CD4-positive, alpha-beta memory T cell (primary cell): ENCODE data around the gene CRADD. TPM values are rescaled to one million over a fixed set of nuclear protein-coding genes. Genes with fewer than 3 reads are reported as not detected.

Source experiments
- CTCF ChIA-PET: fragments of 350-600 bp; sonication (Branson Sonifier 250); formaldehyde crosslinking; loops from one replicate; lab custom pipeline; 2021; ENCODE audit warnings: inconsistent platforms; ENCODE audit not compliant: partially characterized antibody; lab: Charles Lee
- POLR2A ChIA-PET: fragments of 350-600 bp; sonication (Branson Sonifier 250); formaldehyde crosslinking; loops from one replicate; lab custom pipeline; 2021; ENCODE audit not compliant: partially characterized antibody; lab: Charles Lee
- DNase-seq, 5 donors: peaks; one replicate each; pipeline versions ENCODE4 v3.0.0 to v3.0.0-alpha.2; 2020 to 2022; ENCODE audit warnings: mixed read lengths in 1 of 5
- H3K27ac ChIP-seq: one replicate; pipeline ENCODE4 v1.7.0; 2013; ENCODE audit warnings: low read depth, low read length
- H3K27me3 ChIP-seq: 2 replicates; pipeline ENCODE4 v1.7.0; 2013; ENCODE audit warnings: mild to moderate bottlenecking, low read length, moderate library complexity; ENCODE audit not compliant: insufficient read depth
- H3K36me3 ChIP-seq: 2 replicates; pipeline ENCODE4 v1.7.0; 2013; ENCODE audit warnings: mild to moderate bottlenecking, low read length, moderate library complexity; ENCODE audit not compliant: insufficient read depth
- H3K4me1 ChIP-seq: 2 replicates; pipeline ENCODE4 v1.7.0; 2013; ENCODE audit warnings: mild to moderate bottlenecking, low read length, moderate library complexity; ENCODE audit not compliant: insufficient read depth
- H3K4me3 ChIP-seq, 2 donors: one replicate each; pipeline ENCODE4 v1.7.0; 2013; ENCODE audit warnings: low read length in 2 of 2, mild to moderate bottlenecking in 1 of 2
- H3K9me3 ChIP-seq, 2 donors: one replicate each; pipeline ENCODE4 v1.7.0; 2013; ENCODE audit warnings: low read length in 2 of 2, control low read depth in 1 of 2; ENCODE audit not compliant: control insufficient read depth in 1 of 2
- H3K27ac Mint-ChIP-seq, 7 donors: one replicate each; pipeline ENCODE4 v1.8.0; 2020 to 2021; ENCODE audit warnings: mixed read lengths in 7 of 7, mild to moderate bottlenecking in 6 of 7, inconsistent platforms in 3 of 7, moderate library complexity in 3 of 7
- H3K27me3 Mint-ChIP-seq, 2 donors: one replicate each; pipeline ENCODE4 v1.8.0; 2020 to 2021; ENCODE audit warnings: mixed read lengths in 2 of 2
- H3K36me3 Mint-ChIP-seq, 2 donors: one replicate each; pipeline ENCODE4 v1.8.0; 2020 to 2021; ENCODE audit warnings: mixed read lengths in 2 of 2, inconsistent platforms in 1 of 2, mild to moderate bottlenecking in 1 of 2
- H3K4me1 Mint-ChIP-seq, 4 donors: one replicate each; pipeline ENCODE4 v1.8.0; 2020 to 2021; ENCODE audit warnings: mixed read lengths in 4 of 4, mild to moderate bottlenecking in 1 of 4
- H3K4me3 Mint-ChIP-seq, 8 donors: one replicate each; pipeline ENCODE4 v1.8.0; 2020 to 2021; ENCODE audit warnings: mixed read lengths in 8 of 8, mild to moderate bottlenecking in 7 of 8, moderate library complexity in 6 of 8, inconsistent platforms in 3 of 8
- H3K9me3 Mint-ChIP-seq, 8 donors: one replicate each; pipeline ENCODE4 v1.8.0; 2020 to 2021; ENCODE audit warnings: mixed read lengths in 8 of 8, mild to moderate bottlenecking in 5 of 8, inconsistent platforms in 3 of 8, moderate library complexity in 1 of 8
- intact Hi-C: fragments of 100-400 bp; cut with micrococcal nuclease; formaldehyde crosslinking; loops from one replicate; pipeline ENCODE4 v1.15.1; 2023
- polyA plus RNA-seq, 2 donors: library from polyadenylated mRNA; unstranded; fragments of 300-500 nt; fragmentation: Illumina TruSeq; gene quantifications; one replicate each; pipeline ENCODE4 v1.2.3, GENCODE V29; 2021
- total RNA-seq, 2 experiments: library from RNA; stranded (reverse); gene quantifications; one replicate each; pipeline ENCODE4 v1.2.3, GENCODE V29; 2021

The CRADD gene
- total and polyA plus RNA-seq, 4 experiments from 2014 or later = 13.3 to 18.3 (median 15.9) TPM

GRCh38 chr12:93689076-93689834 lies 12.1 kb downstream of the CRADD start:
- no peaks in the 10 kb centered on the region for H3K36me3 ChIP-seq
- no peak for DNase-seq
- H3K4me1 ChIP-seq = peaks cover 19% of the 10 kb centered on the region
- H3K27me3 ChIP-seq = no peaks in the 10 kb centered on the region
- no peaks in the 10 kb centered on the region for H3K9me3 ChIP-seq
- Mint-ChIP-seq H3K36me3 (peaks cover 10 to 37% of the 10 kb centered on the region in 2 donors), H3K4me3 (peak overlapping the region in 2 of 8 donors; percentile 1 to 6), H3K9me3 (peaks cover 0 to 10% (median 1%) of the 10 kb centered on the region in 8 donors), H3K27ac (peak overlapping the region in 5 of 7 donors; percentile 31 to 60 (median 43)), H3K27me3 (no peaks in the 10 kb centered on the region), H3K4me1 (peaks cover 8 to 29% (median 23%) of the 10 kb centered on the region in 4 donors)
- no peak overlapping the region for H3K27ac ChIP-seq
- no peak overlapping the region for H3K4me3 ChIP-seq
- intact Hi-C loops = no loop called here
- POLR2A ChIA-PET = interaction anchor here (1.2 kb wide), 1 partner anchor 12 kb away, joined by 3 read pairs; the partner anchor contains the start of gene CRADD
- CTCF ChIA-PET = interaction anchor here (1.0 kb wide), 1 partner anchor 412 kb away, joined by 3 read pairs; no protein-coding TSS in a partner anchor

GRCh38 chr12:93696462-93696861 lies 19.3 kb downstream of the CRADD start:
- POLR2A ChIA-PET = no interaction called here

GRCh38 chr12:93698307-93699092 lies 21.3 kb downstream of the CRADD start:
- Histone ChIP-seq H3K36me3 (no peaks in the 10 kb centered on the region), H3K27ac (no peak overlapping the region), H3K9me3 (no peaks in the 10 kb centered on the region), H3K4me3 (no peak overlapping the region), H3K27me3 (no peaks in the 10 kb centered on the region), H3K4me1 (no peaks in the 10 kb centered on the region)
- peaks cover 0 to 3% (median 0%) of the 10 kb centered on the region in 8 donors for H3K9me3 Mint-ChIP-seq
- no peaks in the 10 kb centered on the region for H3K27me3 Mint-ChIP-seq
- peaks cover 9 to 16% (median 10%) of the 10 kb centered on the region in 4 donors for H3K4me1 Mint-ChIP-seq
- no peak overlapping the region for H3K4me3 Mint-ChIP-seq
- peak overlapping the region in 1 of 7 donors; percentile 54 for H3K27ac Mint-ChIP-seq
- ChIA-PET POLR2A (no interaction called here), CTCF (no interaction called here)
- peaks cover 2 to 8% of the 10 kb centered on the region in 2 donors for H3K36me3 Mint-ChIP-seq
- DNase-seq = no peak
- intact Hi-C loops = no loop called here

More at GRCh38 chr12:93696462-93696861, 19.3 kb downstream of the CRADD start:
- Mint-ChIP-seq H3K36me3 (peaks cover 5 to 12% of the 10 kb centered on the region in 2 donors), H3K27me3 (no peaks in the 10 kb centered on the region), H3K27ac (no peak overlapping the region), H3K4me1 (peaks cover 5 to 7% (median 6%) of the 10 kb centered on the region in 4 donors), H3K4me3 (no peak overlapping the region), H3K9me3 (peaks cover 0 to 12% (median 1%) of the 10 kb centered on the region in 8 donors)
- H3K36me3 ChIP-seq = no peaks in the 10 kb centered on the region
- DNase-seq = no peak
- intact Hi-C loops = no loop called here
- H3K9me3 ChIP-seq = no peaks in the 10 kb centered on the region
- no peak overlapping the region for H3K4me3 ChIP-seq
- no peaks in the 10 kb centered on the region for H3K27me3 ChIP-seq
- no peaks in the 10 kb centered on the region for H3K4me1 ChIP-seq
- CTCF ChIA-PET = no interaction called here
- no peak overlapping the region for H3K27ac ChIP-seq

GRCh38 chr12:93699271-93700145 lies 22.3 kb downstream of the CRADD start:
- Histone ChIP-seq H3K27me3 (no peaks in the 10 kb centered on the region), H3K36me3 (no peaks in the 10 kb centered on the region), H3K4me1 (no peaks in the 10 kb centered on the region), H3K9me3 (no peaks in the 10 kb centered on the region), H3K27ac (no peak overlapping the region), H3K4me3 (no peak overlapping the region)
- H3K27ac Mint-ChIP-seq = no peak overlapping the region
- CTCF ChIA-PET = no interaction called here
- intact Hi-C loops = no loop called here
- no peak for DNase-seq
- POLR2A ChIA-PET = interaction anchor here (0.6 kb wide), 1 partner anchor 1555 kb away, joined by 3 read pairs; no protein-coding TSS in a partner anchor
- H3K36me3 Mint-ChIP-seq = peaks cover 2 to 4% of the 10 kb centered on the region in 2 donors
- peaks cover 0 to 2% (median 0%) of the 10 kb centered on the region in 8 donors for H3K9me3 Mint-ChIP-seq
- no peak overlapping the region for H3K4me3 Mint-ChIP-seq
- H3K4me1 Mint-ChIP-seq = peaks cover 9 to 20% (median 10%) of the 10 kb centered on the region in 4 donors
- H3K27me3 Mint-ChIP-seq = no peaks in the 10 kb centered on the region

- no peak overlapping the region for H3K27ac Mint-ChIP-seq
- intact Hi-C loops = no loop called here
- H3K9me3 ChIP-seq = no peaks in the 10 kb centered on the region
- peaks cover 10 to 25% (median 14%) of the 10 kb centered on the region in 4 donors for H3K4me1 Mint-ChIP-seq
- no peak overlapping the region for H3K4me3 Mint-ChIP-seq
- no peaks in the 10 kb centered on the region for H3K4me1 ChIP-seq
- ChIA-PET POLR2A (no interaction called here), CTCF (interaction anchor here (1.1 kb wide), 1 partner anchor 12 kb away, joined by 3 read pairs; no protein-coding TSS in a partner anchor)
- peaks cover 0 to 1% (median 0%) of the 10 kb centered on the region in 8 donors for H3K9me3 Mint-ChIP-seq
- H3K27me3 ChIP-seq = no peaks in the 10 kb centered on the region
- peaks cover 0 to 13% of the 10 kb centered on the region in 2 donors for H3K36me3 Mint-ChIP-seq
- H3K27me3 Mint-ChIP-seq = no peaks in the 10 kb centered on the region
- H3K27ac ChIP-seq = no peak overlapping the region
- H3K36me3 ChIP-seq = no peaks in the 10 kb centered on the region
- H3K4me3 ChIP-seq = no peak overlapping the region
- no peak for DNase-seq
Measured at GRCh38 chr12:93702707-93703315, 25.6 kb downstream of the CRADD start.

GRCh38 chr12:93704122-93704521 lies 26.9 kb downstream of the CRADD start:
- no peaks in the 10 kb centered on the region for H3K9me3 ChIP-seq
- intact Hi-C loops = no loop called here
- no peak overlapping the region for H3K27ac ChIP-seq
- Mint-ChIP-seq H3K4me3 (no peak overlapping the region), H3K4me1 (peaks cover 10 to 25% (median 14%) of the 10 kb centered on the region in 4 donors), H3K9me3 (peaks cover 0 to 13% (median 5%) of the 10 kb centered on the region in 8 donors), H3K36me3 (peaks cover 0 to 25% of the 10 kb centered on the region in 2 donors), H3K27me3 (no peaks in the 10 kb centered on the region), H3K27ac (no peak overlapping the region)
- CTCF ChIA-PET = no interaction called here
- H3K4me1 ChIP-seq = no peaks in the 10 kb centered on the region
- no peak for DNase-seq
- H3K36me3 ChIP-seq = no peaks in the 10 kb centered on the region
- POLR2A ChIA-PET = no interaction called here
- no peak overlapping the region for H3K4me3 ChIP-seq
- no peaks in the 10 kb centered on the region for H3K27me3 ChIP-seq
